ENCODE results near the gene ARHGAP27. TPM values are rescaled to one million over a fixed set of nuclear protein-coding genes. Genes with fewer than 3 reads are reported as not detected.
A peak's percentile ranks its signal among the peaks of the same experiment; 100 is the strongest.

The ARHGAP27 gene
- total and polyA plus RNA-seq, 2 of the 13 experiments (the other 11 are each of a cell fraction or from before 2014, with no cell fraction given): 15.5 to 18.9 TPM

DNA sequence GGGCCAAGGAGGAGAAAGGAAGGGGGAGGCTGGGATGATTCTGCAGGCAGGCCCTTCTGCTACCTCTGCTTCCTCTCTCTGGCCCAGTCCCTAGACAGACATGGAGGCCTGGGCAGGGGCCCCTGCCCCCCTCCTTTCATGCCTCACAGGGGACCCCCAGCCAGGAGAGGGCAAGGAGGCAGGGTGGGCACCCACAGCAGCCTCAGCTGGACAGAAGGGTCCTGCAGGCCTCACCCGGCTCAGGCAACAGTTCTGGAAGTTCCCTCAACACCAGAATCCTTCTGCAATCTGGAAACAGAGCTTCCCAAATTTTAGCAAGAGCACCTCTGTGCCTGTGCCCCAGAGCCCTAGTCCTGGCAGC lies 8.7 kb downstream of the ARHGAP27 start:
- no peaks in the 10 kb centered on the region for H4K20me1 ChIP-seq (ENCODE audit: insufficient read depth, low read length)
- intact Hi-C loops (cut with micrococcal nuclease; ENCODE audit: unreplicated experiment): no loop called here
- H3K79me2 ChIP-seq (ENCODE audit: insufficient read depth, low read length): peaks cover 33% of the 10 kb centered on the region
- CTCF ChIA-PET (ENCODE audit: low intra/inter-chr PET ratio, low total read pairs): no interaction called here
- FAIRE-seq (no peak), DNase-seq (ENCODE audit: low spot score) (no peak), ATAC-seq (no peak)
- in situ Hi-C loops (cut with HindIII; ENCODE audit: extremely low pct_ligation_motif_present, low pct_unique_long_range_greater_than_20kb): no loop called here
- POLR2A ChIA-PET: interaction anchor here (0.9 to 5.8 kb wide), 6 partner anchors 12 to 276 kb away, joined by 3 to 79 read pairs (median 6); partner anchors contain the start of genes HEXIM1 and MAP3K14
- no peak overlapping the region for H3K27ac ChIP-seq (ENCODE audit: extremely low read length, insufficient read depth, low read length)
- WGBS (ENCODE audit: low lambda C conversion rate): 57% methylated on average over 1 of the region's 1 CpG
- TSS peak; percentile 43 for BruUV-seq (replicated peaks)
- peaks cover 0 to 12% of the 10 kb centered on the region in 2 experiments; a peak in 4 of 5 replicates for H3K27me3 ChIP-seq (ENCODE audit: control insufficient read depth in 1 of 2, insufficient read depth in 2 of 2, low read length in 2 of 2)
- H3K4me2 ChIP-seq (ENCODE audit: low read depth, low read length): peak overlapping the region; percentile 90
- H3K4me3 ChIP-seq (replicated peaks in 1 of 3; ENCODE audit: insufficient read depth in 1 of 3, low read depth in 2 of 3, low read length in 3 of 3): peak overlapping the region; percentile 79 to 87 (median 83)
- peak overlapping the region; percentile 60 for H3K9ac ChIP-seq (ENCODE audit: insufficient read depth, low read depth, low read length)
- no peaks in the 10 kb centered on the region for H3K9me3 ChIP-seq (ENCODE audit: low read length)
- H3K36me3 ChIP-seq (replicated peaks in 1 of 2; ENCODE audit: control insufficient read depth in 1 of 2, insufficient read depth in 2 of 2, low read length in 2 of 2): no peaks in the 10 kb centered on the region; a peak in 2 of 5 replicates
- no peak for TF ChIP-seq SPEN (CRISPR knock-in tag; IDR thresholded peaks at IDR 0.05; ENCODE audit: low read depth)
- TF ChIP-seq HNRNPL (IDR thresholded peaks at IDR 0.05; ENCODE audit: low read depth, low read length): 0 out of 2 replicates have a peak, but pooled peaks have one; percentile 36
- peaks cover 47% of the 10 kb centered on the region for H3K4me1 ChIP-seq (ENCODE audit: insufficient read depth, low read length)
- no peak overlapping the region for H2AFZ ChIP-seq (ENCODE audit: low read length)

- Histone ChIP-seq H3K27ac (ENCODE audit: extremely low read length, insufficient read depth, low read length) (no peak overlapping the region), H3K79me2 (ENCODE audit: insufficient read depth, low read length) (peaks cover 33% of the 10 kb centered on the region), H3K9me3 (ENCODE audit: low read length) (no peaks in the 10 kb centered on the region), H3K36me3 (replicated peaks in 1 of 2; ENCODE audit: control insufficient read depth in 1 of 2, insufficient read depth in 2 of 2, low read length in 2 of 2) (no peaks in the 10 kb centered on the region; a peak in 2 of 5 replicates), H3K4me3 (replicated peaks in 1 of 3; ENCODE audit: insufficient read depth in 1 of 3, low read depth in 2 of 3, low read length in 3 of 3) (peak overlapping the region in 2 of 3 experiments; percentile 10 to 83; a peak in 3 of 6 replicates), H3K9ac (ENCODE audit: insufficient read depth, low read depth, low read length) (no peak overlapping the region), H2AFZ (ENCODE audit: low read length) (no peak overlapping the region), H3K4me2 (ENCODE audit: low read depth, low read length) (peak overlapping the region; percentile 90), H3K27me3 (ENCODE audit: control insufficient read depth in 1 of 2, insufficient read depth in 2 of 2, low read length in 2 of 2) (peaks cover 0 to 7% of the 10 kb centered on the region in 2 experiments; a peak in 2 of 5 replicates), H3K4me1 (ENCODE audit: insufficient read depth, low read length) (peaks cover 42% of the 10 kb centered on the region), H4K20me1 (ENCODE audit: insufficient read depth, low read length) (no peaks in the 10 kb centered on the region)
- intact Hi-C loops (cut with micrococcal nuclease; ENCODE audit: unreplicated experiment) (no loop called here), in situ Hi-C loops (cut with HindIII; ENCODE audit: extremely low pct_ligation_motif_present, low pct_unique_long_range_greater_than_20kb) (no loop called here)
- DNase-seq (ENCODE audit: low spot score) (no peak), ATAC-seq (no peak), FAIRE-seq (no peak)
- no TSS peak for BruUV-seq (replicated peaks)
- TF ChIP-seq ETV6 (CRISPR knock-in tag; conservative IDR thresholded peaks at IDR 0.05): no peak
- no peak for TF ChIP-seq ZNF672 (CRISPR knock-in tag; IDR thresholded peaks at IDR 0.05)
- peak; percentile 89 for TF ChIP-seq ZFP36 (IDR thresholded peaks at IDR 0.05; ENCODE audit: borderline replicate concordance, low read depth, low read length, partially characterized antibody)
- peak; percentile 47; the same call in 1 of the 2 replicates for TF ChIP-seq ZMYM3 (CRISPR knock-in tag; IDR thresholded peaks at IDR 0.05)
- no peak for TF ChIP-seq KAT2B (IDR thresholded peaks at IDR 0.05; ENCODE audit: borderline replicate concordance, low read depth, low read length)
- no peak for TF ChIP-seq SIX4 (CRISPR knock-in tag; IDR thresholded peaks at IDR 0.05)
- TF ChIP-seq, protein P1, sequence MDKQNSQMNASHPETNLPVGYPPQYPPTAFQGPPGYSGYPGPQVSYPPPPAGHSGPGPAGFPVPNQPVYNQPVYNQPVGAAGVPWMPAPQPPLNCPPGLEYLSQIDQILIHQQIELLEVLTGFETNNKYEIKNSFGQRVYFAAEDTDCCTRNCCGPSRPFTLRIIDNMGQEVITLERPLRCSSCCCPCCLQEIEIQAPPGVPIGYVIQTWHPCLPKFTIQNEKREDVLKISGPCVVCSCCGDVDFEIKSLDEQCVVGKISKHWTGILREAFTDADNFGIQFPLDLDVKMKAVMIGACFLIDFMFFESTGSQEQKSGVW (CRISPR knock-in tag; IDR thresholded peaks at IDR 0.05; ENCODE audit: borderline replicate concordance): no peak
- 84% methylated on average over 8 of the region's 8 CpGs for WGBS (ENCODE audit: low lambda C conversion rate)
- CTCF ChIA-PET (ENCODE audit: low intra/inter-chr PET ratio, low total read pairs): no interaction called here
- POLR2A ChIA-PET: interaction anchor here (0.9 to 5.8 kb wide), 5 partner anchors 11 to 275 kb away, joined by 3 to 79 read pairs (median 6); partner anchors contain the start of genes HEXIM1 and MAP3K14
These were observed 9.2 kb downstream of the ARHGAP27 start for GRCh38 chr17:45423304-45423974.

Data from HepG2 (cell line).